Activated T-helper 2 cell treated with anti-CD3 and anti-CD28 coated beads, Interferon-gamma antibody, Interleukin-2, Interleukin-4, amounts not matched to agents 10 μg/mL and 5 μg/mL and 100 μg/mL, durations not matched to agents 14 hours and 24 hours and 36 hours (primary cell): ENCODE data around the gene FYN. TPM values are rescaled to one million over a fixed set of nuclear protein-coding genes. Genes with fewer than 3 reads are reported as not detected.

Experiments
- DNase-seq: peaks from one replicate; pipeline ENCODE4 v3.0.0; 2021; ENCODE audit warnings: low spot score
- H3K27ac Mint-ChIP-seq: one replicate; pipeline ENCODE4 v1.8.0; 2021; ENCODE audit warnings: mixed read lengths
- H3K27me3 Mint-ChIP-seq: one replicate; pipeline ENCODE4 v1.8.0; 2021; ENCODE audit warnings: low read depth, mixed read lengths
- H3K36me3 Mint-ChIP-seq: one replicate; pipeline ENCODE4 v1.8.0; 2021; ENCODE audit warnings: low read depth, mixed read lengths
- H3K4me1 Mint-ChIP-seq: one replicate; pipeline ENCODE4 v1.8.0; 2021; ENCODE audit warnings: low read depth, mixed read lengths
- H3K4me3 Mint-ChIP-seq: one replicate; pipeline ENCODE4 v1.8.0; 2021; ENCODE audit warnings: low read depth, mild to moderate bottlenecking, moderate library complexity, mixed read lengths
- H3K9me3 Mint-ChIP-seq: one replicate; pipeline ENCODE4 v1.8.0; 2021; ENCODE audit warnings: mixed read lengths
- intact Hi-C: fragments of 100-400 bp; cut with micrococcal nuclease; formaldehyde crosslinking; loops from one replicate; pipeline ENCODE4 v1.15.1; 2023
- total RNA-seq: library from RNA; stranded (reverse); gene quantifications from 2 replicates; pipeline ENCODE4 v1.2.3, GENCODE V29; 2022

FYN gene
- total RNA-seq, 1 donor from 2014 or later, result 359 TPM

GRCh38 chr6:111782192-111782809, 91.0 kb downstream of the FYN start:
- Mint-ChIP-seq H3K36me3 (peaks cover 69% of the 10 kb centered on the region), H3K27ac (peak overlapping the region; percentile 44), H3K9me3 (no peaks in the 10 kb centered on the region), H3K4me1 (peaks cover 72% of the 10 kb centered on the region), H3K4me3 (no peak overlapping the region), H3K27me3 (no peaks in the 10 kb centered on the region)
- DNase-seq, result no peak
- intact Hi-C loops, result no loop called here

GRCh38 chr6:111781041-111781708, 92.1 kb downstream of the FYN start:
- Mint-ChIP-seq H3K27ac (peak overlapping the region; percentile 53), H3K9me3 (no peaks in the 10 kb centered on the region), H3K36me3 (peaks cover 78% of the 10 kb centered on the region), H3K4me1 (peaks cover 80% of the 10 kb centered on the region), H3K27me3 (no peaks in the 10 kb centered on the region), H3K4me3 (no peak overlapping the region)
- no peak for DNase-seq
- intact Hi-C loops, result no loop called here

- DNase-seq, result no peak
Measured at GRCh38 chr6:111780393-111780792, 92.9 kb downstream of the FYN start.

GRCh38 chr6:111779660-111780059, 93.6 kb downstream of the FYN start:
- H3K9me3 Mint-ChIP-seq, result no peaks in the 10 kb centered on the region
- peaks cover 82% of the 10 kb centered on the region for H3K4me1 Mint-ChIP-seq
- H3K27me3 Mint-ChIP-seq, result no peaks in the 10 kb centered on the region
- intact Hi-C loops, result no loop called here
- no peak for DNase-seq
- peak overlapping the region; percentile 66 for H3K27ac Mint-ChIP-seq
- H3K4me3 Mint-ChIP-seq, result no peak overlapping the region
- H3K36me3 Mint-ChIP-seq, result peaks cover 90% of the 10 kb centered on the region

More at GRCh38 chr6:111780393-111780792, 92.9 kb downstream of the FYN start:
- peaks cover 85% of the 10 kb centered on the region for H3K4me1 Mint-ChIP-seq
- H3K9me3 Mint-ChIP-seq, result no peaks in the 10 kb centered on the region
- intact Hi-C loops, result no loop called here
- H3K36me3 Mint-ChIP-seq, result peaks cover 86% of the 10 kb centered on the region
- peak overlapping the region; percentile 50 for H3K27ac Mint-ChIP-seq
- H3K4me3 Mint-ChIP-seq, result no peak overlapping the region
- no peaks in the 10 kb centered on the region for H3K27me3 Mint-ChIP-seq

GRCh38 chr6:111779031-111779430, 94.2 kb downstream of the FYN start:
- H3K36me3 Mint-ChIP-seq, result peaks cover 84% of the 10 kb centered on the region
- DNase-seq, result no peak
- H3K9me3 Mint-ChIP-seq, result no peaks in the 10 kb centered on the region
- H3K4me1 Mint-ChIP-seq, result peaks cover 78% of the 10 kb centered on the region
- no peaks in the 10 kb centered on the region for H3K27me3 Mint-ChIP-seq
- intact Hi-C loops, result no loop called here
- H3K27ac Mint-ChIP-seq, result peak overlapping the region; percentile 66
- no peak overlapping the region for H3K4me3 Mint-ChIP-seq

- no peaks in the 10 kb centered on the region for H3K27me3 Mint-ChIP-seq
- no peak for DNase-seq
- peaks cover 71% of the 10 kb centered on the region for H3K4me1 Mint-ChIP-seq
- H3K36me3 Mint-ChIP-seq, result peaks cover 70% of the 10 kb centered on the region
- H3K9me3 Mint-ChIP-seq, result no peaks in the 10 kb centered on the region
- peak overlapping the region; percentile 2 for H3K4me3 Mint-ChIP-seq
- intact Hi-C loops, result loop anchor here (1.0 to 2.0 kb wide), 3 partner anchors 15 to 27 kb away; no protein-coding TSS in a partner anchor
- H3K27ac Mint-ChIP-seq, result peak overlapping the region; percentile 66
Measured at GRCh38 chr6:111777357-111777756, 95.9 kb downstream of the FYN start.

- Mint-ChIP-seq H3K9me3 (no peaks in the 10 kb centered on the region), H3K4me3 (peak overlapping the region; percentile 22), H3K36me3 (peaks cover 75% of the 10 kb centered on the region), H3K27me3 (no peaks in the 10 kb centered on the region), H3K27ac (peak overlapping the region; percentile 82), H3K4me1 (peaks cover 76% of the 10 kb centered on the region)
- no peak for DNase-seq
- intact Hi-C loops, result loop anchor here (1.0 to 2.0 kb wide), 4 partner anchors 8 to 28 kb away; no protein-coding TSS in a partner anchor
Measured at GRCh38 chr6:111776236-111777221, 96.7 kb downstream of the FYN start.

GRCh38 chr6:111775145-111775922, 97.9 kb downstream of the FYN start:
- Mint-ChIP-seq H3K27ac (peak overlapping the region; percentile 0), H3K4me3 (no peak overlapping the region), H3K9me3 (no peaks in the 10 kb centered on the region), H3K4me1 (peaks cover 77% of the 10 kb centered on the region), H3K27me3 (no peaks in the 10 kb centered on the region), H3K36me3 (peaks cover 75% of the 10 kb centered on the region)
- intact Hi-C loops, result no loop called here
- no peak for DNase-seq

GRCh38 chr6:111774346-111774703, 98.9 kb downstream of the FYN start:
- H3K4me3 Mint-ChIP-seq, result no peak overlapping the region
- intact Hi-C loops, result no loop called here
- no peak for DNase-seq
- peaks cover 76% of the 10 kb centered on the region for H3K4me1 Mint-ChIP-seq
- H3K9me3 Mint-ChIP-seq, result no peaks in the 10 kb centered on the region
- peaks cover 73% of the 10 kb centered on the region for H3K36me3 Mint-ChIP-seq
- no peaks in the 10 kb centered on the region for H3K27me3 Mint-ChIP-seq
- H3K27ac Mint-ChIP-seq, result no peak overlapping the region

- no peak for DNase-seq
- intact Hi-C loops, result no loop called here
- Mint-ChIP-seq H3K27me3 (no peaks in the 10 kb centered on the region), H3K36me3 (peaks cover 71% of the 10 kb centered on the region), H3K9me3 (no peaks in the 10 kb centered on the region), H3K4me1 (peaks cover 76% of the 10 kb centered on the region), H3K4me3 (no peak overlapping the region), H3K27ac (peak overlapping the region; percentile 21)
Measured at GRCh38 chr6:111773501-111774345, 99.5 kb downstream of the FYN start.

GRCh38 chr6:111772381-111772780, 100.9 kb downstream of the FYN start:
- no peak overlapping the region for H3K27ac Mint-ChIP-seq
- H3K36me3 Mint-ChIP-seq, result peaks cover 62% of the 10 kb centered on the region
- H3K9me3 Mint-ChIP-seq, result no peaks in the 10 kb centered on the region
- no peak overlapping the region for H3K4me3 Mint-ChIP-seq
- no peak for DNase-seq
- intact Hi-C loops, result no loop called here
- H3K27me3 Mint-ChIP-seq, result no peaks in the 10 kb centered on the region
- H3K4me1 Mint-ChIP-seq, result peaks cover 76% of the 10 kb centered on the region
